ENCODE results near the gene COA3.

COA3 gene

GRCh38 chr17:42754782-42755181 lies 43.7 kb downstream of the COA3 start:
- DNase-seq (ENCODE audit: low read depth in 2 of 2, low spot score in 1 of 2), result no peak

GRCh38 chr17:42751628-42752027 lies 46.9 kb downstream of the COA3 start:
- no peak for DNase-seq (ENCODE audit: low read depth in 2 of 2, low spot score in 1 of 2)

- DNase-seq (ENCODE audit: low read depth in 2 of 2, low spot score in 1 of 2), result no peak
These were observed 47.7 kb downstream of the COA3 start for GRCh38 chr17:42750739-42751344.

- DNase-seq (ENCODE audit: low read depth in 2 of 2, low spot score in 1 of 2), result no peak
These were observed 49.4 kb downstream of the COA3 start for GRCh38 chr17:42748908-42749798.

- DNase-seq (ENCODE audit: low read depth in 2 of 2, low spot score in 1 of 2), result no peak
These were observed 50.1 kb downstream of the COA3 start for GRCh38 chr17:42748202-42748907.

Data from stimulated activated CD8-positive, alpha-beta memory T cell treated with anti-CD3 and anti-CD28 coated beads, Interleukin-4, amount 100 ng/mL, for 1 hour (primary cell).